ENCODE results near the gene TCP1.
A peak's percentile ranks its signal among the peaks of the same experiment; 100 is the strongest.
"Not testable (repeated sequence)": the region's sequence is repeated elsewhere in the genome, so short reads cannot be mapped to it uniquely, and the experiment has no call there.

The TCP1 gene

DNA sequence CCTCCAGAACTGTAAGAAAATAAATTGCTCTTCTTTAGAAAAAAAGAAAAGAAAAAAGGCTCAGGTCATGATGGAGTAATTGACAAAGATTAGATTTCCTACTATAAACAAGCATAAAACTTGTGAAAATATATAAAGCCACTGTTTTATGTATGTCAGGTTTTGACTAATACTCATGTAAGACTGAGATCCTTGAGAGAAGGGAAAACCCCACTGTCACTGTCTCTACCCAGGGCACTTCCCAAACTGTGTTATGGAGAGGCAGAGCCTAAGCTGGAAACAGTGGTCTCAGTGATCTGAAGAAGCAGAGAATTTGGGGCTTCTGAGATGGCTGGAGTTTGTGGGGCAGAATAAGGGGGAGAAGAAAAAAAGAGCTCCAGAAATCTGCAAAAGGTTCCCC, 19.9 kb downstream of the TCP1 start:
- DNase-seq = no peak

DNA sequence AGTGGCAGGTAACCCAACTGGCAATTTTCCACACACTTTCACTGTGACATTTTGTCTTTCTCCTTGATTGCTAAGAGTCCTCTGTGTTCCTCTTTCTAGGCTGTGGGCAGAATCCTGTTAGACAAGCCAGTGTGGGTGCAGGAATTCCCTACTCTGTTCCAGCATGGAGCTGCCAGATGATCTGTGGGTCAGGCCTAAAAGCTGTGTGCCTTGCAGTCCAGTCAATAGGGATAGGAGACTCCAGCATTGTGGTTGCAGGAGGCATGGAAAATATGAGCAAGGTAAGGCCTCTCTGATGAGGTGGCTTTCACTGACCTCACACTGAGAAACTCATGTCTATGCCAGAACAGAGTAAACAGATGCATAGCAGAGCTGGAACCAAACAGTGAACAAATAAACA, 22.5 kb downstream of the TCP1 start:
- DNase-seq = no peak

DNA sequence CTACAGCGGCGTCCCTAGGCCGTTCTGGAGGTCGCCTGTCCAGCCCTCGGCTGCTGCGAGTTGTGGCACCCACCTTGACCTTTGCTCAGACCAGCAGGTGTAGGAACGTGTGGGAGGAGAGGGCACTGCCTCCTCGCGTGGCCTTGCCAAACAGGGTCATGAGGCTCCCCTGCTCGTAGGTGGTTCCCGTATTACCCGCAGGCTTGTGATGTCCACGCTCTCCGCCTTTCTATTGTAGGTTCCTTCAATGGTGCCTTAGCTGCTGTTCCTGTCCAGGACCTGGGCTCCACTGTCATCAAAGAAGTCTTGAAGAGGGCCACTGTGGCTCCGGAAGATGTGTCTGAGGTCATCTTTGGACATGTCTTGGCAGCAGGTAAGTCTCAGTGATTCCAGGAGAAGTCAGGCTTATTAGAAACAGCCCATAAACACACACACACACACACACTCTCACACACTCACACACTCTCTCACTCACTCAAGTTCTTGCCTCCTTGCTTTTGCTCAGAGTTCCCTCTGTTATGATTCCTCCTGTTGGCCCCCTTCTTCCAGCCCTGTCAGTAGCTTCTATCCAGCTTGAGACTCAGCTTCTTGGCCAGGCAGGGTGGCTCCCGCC, 26.6 kb downstream of the TCP1 start:
- DNase-seq = no peak

DNA sequence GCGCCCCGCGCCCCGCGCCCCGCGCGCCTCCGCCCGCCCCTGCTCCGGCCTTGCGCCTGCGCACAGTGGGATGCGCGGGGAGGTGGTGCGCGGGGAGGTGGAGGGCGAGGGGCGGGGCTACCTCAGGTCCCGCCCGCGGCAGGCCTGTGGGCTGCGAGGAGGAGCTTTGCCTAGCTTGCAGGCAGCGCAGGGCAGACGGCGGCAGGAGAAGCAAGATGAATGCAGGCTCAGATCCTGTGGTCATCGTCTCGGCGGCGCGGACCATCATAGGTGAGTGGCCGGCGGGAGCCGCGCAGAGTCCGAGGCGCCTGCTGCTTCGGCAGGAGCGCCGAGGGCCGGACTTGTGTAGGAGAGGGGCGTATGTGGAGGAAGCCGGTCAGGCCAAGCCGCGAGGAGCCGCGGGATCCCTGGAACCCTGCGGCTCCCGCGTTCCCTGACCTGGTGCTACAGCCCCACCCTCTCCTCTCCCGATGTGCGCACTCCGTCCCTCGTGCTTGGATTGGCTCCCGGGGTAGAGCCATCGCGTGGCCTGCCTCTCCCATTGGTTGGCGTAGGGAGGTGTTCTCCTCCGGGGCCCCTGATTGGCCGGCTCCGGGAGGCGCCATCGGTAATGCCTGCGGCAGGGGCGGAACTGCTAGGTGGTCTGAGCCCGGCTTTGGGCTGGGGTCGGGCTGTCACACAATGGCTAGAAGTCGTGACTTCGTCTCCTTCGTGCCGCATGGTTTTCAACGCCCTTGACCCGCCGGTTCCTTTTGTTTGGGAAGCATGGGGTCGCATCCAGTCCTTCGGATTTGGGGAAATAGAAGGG, 27.3 kb downstream of the TCP1 start, which contains the start of gene ACAT2:
ACAT2 (plus strand) TSS at position 173 of the 808 bp plus-strand sequence; CDS start at position 216, 43 bp downstream.
- DNase-seq = peak; percentile 98

DNA sequence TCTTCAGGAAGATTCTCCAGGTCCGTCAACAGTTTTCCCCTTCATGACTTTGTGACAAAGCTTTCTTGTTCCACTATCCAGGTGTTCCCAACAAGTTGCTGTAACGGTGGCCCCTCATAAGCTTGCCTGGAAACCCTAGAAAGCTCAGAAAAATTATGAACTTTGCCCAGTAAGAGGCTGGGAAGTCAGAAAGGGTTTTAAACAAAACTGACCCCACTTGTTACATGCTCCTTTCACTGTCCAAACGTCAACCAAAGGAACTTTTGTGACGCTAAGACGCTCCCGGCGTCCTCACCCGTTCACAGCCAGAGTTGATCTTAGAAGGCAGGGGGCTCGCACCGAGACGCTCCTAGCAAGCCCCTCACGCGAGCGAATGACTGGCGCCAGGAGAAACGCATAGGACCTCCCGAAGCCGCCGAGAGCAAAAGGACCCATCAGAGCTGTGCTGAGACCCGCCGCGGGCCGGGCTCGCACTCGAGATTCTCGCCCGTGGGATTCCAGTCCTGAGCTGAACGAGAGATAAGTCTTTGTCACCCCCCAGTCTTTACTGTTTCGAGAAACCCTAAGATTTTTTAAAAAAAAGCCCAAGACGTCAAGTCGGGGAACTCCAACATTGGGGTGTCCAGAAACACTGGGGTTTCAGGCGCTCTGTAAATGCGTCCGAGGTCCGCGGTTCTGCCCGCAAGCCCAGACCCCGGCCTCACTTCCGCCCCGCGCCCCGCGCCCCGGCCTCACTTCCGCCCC, 28.1 kb downstream of the TCP1 start:
- peak; percentile 42 for DNase-seq

DNA sequence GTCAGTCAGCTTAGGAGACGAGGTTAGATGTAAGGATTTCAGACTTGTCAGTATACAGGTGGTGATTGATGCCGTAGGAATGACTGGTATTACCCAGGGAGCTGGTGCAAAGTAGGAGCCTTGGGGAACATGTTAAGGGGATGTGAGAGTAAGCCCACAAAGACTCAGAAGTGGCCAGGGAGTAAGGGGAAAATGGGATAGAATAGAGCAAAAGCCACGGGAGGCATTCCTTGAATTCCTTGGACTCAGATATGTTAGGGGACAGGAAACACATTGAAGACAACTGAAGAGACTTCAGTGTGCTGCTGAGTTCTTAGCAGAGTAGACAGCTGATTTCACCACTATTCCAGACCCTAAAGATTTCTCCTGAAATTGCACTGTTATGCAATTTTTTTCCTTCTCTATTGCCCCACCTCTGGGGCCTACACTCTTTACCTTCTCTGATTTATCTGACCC, 28.8 kb downstream of the TCP1 start:
- no peak for DNase-seq

DNA sequence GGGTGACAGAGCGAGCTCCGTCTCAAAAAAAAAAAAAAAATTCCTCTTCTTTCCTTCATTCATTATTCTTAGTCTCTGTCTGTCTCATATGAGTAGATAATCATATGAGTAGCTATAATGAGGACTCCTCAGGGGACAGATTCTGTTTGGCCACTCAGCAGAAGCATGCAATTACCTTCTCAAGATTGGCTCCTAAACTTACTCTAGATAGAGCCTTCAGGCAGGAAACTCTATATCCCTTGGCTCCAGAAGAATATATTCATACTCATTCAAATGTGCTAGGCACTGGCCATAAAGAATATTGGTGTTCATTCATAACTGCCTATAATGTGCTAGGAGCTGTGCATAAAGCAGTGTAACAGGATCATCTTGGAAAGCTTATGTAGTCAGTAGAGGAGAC, 29.8 kb downstream of the TCP1 start:
- DNase-seq = no peak

DNA sequence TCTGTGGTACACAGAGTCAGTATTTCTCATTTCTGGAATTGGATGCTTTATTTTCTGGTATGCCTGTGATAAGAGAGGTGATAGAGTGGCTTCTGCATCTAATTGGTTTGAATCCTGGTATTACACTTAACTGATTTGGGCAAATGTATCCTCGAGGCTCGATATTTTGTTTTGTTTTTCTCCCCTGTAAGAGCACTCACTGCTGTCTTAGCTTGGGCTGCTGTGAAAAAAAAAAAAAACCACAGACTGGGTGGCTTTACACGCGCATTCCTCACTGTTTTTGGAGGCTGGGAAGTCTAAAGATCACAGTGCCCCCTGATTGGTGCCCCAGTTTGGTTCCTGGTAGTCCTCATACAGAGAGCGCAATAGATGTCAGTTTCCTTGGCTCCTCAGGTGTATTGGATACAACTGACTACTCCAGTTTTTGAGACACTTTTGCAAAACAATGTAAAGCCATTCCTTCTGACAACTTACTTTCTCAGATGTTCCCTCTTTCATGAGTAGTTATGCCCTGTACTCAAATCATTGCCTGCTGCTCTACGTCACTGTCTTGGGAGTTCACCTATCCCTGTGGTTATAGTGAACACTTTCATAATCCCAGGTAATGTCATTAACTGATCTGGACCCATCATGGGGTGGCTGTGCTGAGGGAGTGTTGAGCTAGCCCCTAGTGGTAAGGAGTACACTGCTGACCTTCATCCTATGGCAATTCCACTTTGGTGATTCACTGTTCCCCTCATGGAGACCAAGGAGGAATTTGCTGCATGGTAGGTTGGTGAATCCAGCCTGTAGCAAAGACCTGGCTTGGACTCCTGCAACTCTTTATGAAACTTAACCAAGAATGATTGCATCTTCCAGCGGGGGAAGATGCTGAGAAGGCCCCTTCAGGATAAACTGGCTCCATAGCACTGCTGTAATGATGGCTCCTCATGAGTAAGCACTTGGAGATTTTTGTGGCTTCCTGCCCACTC, 31.1 kb downstream of the TCP1 start:
- no peak for DNase-seq

DNA sequence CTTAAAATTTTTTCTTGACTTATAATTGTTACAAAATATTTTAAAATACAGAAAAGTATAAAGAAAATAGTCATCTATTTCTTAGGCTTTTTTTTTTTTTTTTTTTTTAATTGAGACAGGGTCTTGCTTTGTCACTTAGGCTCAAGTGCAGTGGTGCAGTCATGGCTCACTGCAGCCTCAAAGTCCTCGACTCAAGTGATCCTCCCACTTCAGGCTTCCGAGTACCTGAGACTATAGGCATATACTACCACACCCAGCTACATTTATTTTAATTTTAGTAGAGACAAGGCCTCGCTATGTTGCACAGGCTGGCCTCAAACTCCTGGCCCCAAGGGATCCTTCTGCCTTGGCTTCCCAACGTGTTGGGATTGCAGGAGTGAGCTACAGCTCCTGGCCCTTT, 32.9 kb downstream of the TCP1 start:
- no peak for DNase-seq

DNA sequence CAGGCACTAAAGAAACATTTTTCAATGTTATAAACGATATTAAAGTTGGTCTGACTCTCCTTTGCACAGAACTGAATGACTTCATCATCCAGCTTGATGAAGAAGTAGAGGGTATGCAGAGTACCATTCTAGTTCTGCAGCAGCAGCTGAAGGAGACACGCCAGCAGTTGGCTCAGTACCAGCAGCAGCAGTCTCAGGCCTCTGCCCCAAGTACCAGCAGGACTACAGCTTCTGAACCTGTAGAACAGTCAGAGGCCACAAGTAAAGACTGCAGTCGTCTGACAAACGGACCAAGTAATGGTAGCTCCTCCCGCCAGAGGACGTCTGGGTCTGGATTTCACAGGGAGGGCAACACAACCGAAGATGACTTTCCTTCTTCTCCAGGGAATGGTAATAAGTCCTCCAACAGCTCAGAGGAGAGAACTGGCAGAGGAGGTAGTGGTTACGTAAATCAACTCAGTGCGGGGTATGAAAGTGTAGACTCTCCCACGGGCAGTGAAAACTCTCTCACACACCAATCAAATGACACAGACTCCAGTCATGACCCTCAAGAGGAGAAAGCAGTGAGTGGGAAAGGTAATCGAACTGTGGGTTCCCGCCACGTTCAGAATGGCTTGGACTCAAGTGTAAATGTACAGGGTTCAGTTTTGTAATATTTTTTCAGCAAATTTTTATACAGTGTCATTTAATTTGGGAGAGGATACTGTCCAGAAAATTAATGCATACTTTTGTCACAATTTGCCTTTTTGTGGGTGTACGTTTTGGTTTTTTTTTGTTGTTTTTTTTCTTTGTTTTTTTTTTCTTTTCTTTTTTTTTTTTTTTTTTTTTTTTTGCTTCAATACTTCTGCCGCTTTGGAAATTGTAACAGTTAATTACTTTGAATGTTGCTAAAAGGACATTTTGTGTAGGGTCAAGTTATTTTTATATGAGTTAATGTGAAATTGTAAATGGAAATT, 34.2 kb downstream of the TCP1 start:
- no peak for DNase-seq

DNA sequence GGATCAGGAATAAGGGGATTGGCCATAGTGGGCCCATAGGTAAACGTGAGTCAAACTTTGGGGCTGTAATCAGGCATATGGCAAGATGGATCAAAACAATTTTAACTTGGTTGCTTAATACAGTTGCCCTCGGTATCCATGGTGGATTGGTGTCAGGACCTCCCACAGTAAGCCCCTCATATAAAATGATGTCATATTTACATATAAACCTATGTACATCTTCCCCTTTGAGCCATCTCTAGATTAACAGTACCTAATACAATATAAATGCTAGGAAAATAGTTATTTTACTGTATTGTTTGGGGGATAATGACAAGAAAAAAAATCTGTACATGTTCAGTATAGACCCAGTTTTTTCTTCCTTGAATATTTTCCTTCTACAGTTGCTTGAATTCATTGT, 35.0 kb downstream of the TCP1 start:
- no peak for DNase-seq

DNA sequence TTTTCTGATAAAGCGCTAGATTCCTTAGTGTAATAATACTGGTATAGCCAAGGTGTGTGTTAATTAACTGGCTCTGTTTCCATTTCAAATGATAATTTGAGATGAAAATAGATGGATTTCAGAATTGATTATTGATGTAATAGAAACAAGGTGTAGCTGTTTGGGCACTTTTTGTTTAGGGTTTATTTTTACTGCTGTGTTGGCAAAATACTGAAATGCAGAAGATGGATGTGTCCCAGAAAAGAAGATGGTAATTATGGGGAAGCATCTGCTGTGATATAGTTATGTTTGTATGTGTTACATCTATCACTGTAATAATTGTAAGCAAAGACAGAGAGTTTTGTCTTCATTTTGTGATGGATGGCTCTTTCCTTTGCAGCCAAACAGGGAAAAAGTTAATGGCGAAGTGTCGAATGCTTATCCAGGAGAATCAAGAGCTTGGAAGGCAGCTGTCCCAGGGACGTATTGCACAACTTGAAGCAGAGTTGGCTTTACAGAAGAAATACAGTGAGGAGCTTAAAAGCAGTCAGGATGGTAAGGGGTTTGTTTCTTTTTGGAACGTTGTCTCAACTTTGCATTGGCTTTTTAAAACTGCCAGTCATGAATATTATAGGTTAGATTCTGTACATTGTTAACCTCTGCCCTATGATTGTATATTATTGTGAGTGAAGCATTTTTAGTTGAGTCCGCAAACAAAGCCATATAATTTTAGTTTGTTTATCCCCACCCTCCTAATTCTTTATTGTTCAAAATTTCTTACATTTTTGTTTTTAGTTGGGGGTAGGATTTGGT, 36.1 kb downstream of the TCP1 start:
- DNase-seq = no peak

DNA sequence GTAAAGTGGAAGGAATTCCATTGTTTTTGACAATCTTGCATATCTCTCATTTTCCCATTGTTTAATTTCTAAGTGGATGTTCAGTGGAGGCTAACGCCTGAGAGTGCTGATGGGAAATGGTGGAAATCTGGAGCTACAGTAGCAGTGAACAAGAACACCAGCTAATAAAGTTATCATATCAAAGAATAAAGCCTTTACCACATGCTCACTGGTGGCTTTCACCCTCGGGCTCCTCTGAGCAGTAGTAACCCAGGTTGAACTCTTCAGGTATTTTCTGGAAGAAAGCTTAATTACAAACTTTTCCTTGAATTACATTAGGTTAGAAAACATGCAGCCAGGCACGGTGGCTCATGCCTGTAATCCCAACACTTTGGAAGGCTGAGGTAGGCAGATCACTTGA, 38.0 kb downstream of the TCP1 start:
- no peak for DNase-seq

DNA sequence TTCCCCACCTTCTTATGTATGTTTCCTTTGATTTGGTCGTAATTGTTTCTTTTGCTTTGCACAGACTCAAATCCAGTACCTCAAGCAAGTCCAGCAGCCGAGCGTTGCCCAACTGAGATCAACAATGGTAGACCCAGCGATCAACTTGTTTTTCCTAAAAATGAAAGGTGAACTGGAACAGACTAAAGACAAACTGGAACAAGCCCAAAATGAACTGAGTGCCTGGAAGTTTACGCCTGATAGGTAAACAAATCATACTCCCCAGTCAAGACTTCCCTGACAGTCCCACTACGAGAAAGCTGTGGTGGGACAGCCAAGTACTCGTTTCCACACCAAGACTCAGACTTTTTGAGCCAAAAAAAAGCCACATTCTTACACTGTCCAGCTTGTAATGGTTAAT, 41.3 kb downstream of the TCP1 start:
- not testable (repeated sequence) for DNase-seq

DNA sequence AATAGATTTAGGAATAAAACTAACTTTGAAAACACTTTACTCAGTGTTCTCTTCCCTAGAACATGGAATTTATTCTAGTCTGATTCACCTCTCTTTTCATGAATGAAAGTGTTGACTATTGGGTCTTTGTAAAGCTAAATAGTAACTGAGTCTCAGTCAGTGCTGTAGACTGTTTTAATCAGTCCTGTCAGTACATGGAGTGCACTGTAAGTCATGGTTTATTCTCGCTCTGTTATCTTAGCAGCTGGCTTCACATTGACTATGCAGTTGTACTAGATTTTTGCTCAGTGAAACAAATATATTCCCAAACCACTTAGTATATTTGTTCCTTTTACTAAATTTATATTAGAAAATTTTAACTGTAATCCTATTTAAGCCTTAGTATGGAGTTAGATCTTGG, 42.6 kb downstream of the TCP1 start:
- DNase-seq = no peak

DNA sequence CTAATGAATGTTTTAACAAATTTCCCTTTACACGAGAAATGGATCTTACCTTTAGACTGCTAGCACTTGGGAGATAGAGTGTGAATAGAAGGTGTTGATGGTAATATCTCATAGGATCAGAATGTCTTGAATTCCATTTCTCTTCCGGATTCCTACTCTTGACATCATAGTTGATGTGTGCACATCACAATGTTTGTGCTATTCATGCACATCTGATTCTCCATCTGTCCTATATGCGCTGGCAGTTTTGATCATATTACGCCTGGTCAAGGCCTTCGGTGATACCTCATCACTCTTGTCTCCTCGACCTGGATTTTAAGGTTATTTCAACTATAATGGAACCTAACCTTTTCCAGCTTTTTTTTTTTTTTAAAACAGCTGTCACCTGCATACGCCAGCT, 44.3 kb downstream of the TCP1 start:
- no peak for DNase-seq

DNA sequence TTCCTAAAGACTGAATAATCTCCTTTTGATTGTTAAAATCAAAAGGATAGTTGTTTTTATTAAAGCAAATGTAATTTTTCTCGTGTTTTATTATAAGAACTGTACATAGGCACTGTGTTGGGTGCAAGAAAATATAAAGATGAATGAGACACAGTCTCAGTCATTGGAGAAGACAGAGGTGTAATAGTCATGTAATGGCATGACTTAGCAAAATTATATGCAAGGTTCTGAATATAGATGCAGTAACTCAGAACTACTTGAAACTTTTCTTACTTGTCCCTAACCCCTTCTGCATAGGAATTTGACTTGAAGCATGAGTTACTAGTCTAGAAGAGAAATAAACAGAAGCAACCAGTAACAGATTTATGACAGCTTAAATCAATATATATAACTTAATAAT, 47.2 kb downstream of the TCP1 start:
- DNase-seq = no peak

DNA sequence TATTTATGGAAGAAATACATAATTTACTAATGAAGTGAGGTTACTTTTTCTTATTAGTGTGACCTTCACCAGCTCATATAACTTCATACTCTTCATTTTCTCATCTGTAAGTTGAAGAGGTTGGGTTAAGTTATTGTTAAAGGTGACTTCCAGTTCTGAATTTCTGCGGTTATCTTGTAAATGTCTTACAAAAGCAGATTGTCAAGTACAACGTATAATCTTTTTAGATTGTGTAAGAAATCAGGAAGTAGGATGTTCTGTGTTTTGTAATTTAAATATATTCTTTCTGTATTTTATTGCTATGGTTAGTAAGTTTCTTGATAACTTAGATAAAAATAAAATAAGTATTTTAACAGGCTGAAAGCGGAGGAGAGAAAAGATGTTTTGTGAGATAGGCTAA, 50.1 kb downstream of the TCP1 start:
- no peak for DNase-seq

DNA sequence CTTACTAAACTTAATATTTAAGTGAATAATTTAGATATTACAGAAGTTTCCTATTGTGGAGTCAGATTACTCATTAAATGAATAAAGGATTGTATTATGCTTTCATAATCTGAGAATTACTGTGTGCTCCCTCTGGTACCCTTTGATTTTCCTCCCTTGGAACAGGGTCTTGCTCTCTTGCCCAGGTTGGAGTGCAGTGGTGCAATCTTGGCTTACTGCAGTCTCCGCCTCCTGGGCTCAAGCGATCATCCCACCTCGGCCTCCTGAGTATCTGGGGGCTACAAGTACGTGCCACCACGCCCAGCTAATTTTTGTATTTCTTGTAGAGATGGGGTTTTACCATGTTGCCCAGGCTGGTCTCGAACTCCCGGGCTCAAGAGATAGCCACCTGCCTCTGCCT, 52.5 kb downstream of the TCP1 start:
- DNase-seq = no peak

DNA sequence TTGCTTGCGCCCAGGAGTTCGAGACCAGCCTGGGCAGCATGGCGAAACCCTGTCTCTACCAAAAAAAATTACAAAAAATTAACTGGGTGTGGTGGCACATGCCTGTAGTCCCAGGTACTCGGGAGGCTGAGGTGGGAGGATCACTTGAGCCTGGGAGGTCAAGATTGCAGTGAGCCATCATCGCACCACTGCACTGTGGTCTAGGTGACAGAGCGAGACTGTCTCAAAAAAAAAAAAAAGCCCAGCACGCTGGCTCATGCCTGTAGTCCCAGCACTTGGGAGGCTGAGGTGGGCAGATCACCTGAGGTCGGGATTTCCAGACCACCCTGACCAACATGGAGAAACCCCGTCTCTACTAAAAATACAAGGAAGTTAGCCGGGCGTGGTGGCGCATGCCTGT, 56.0 kb downstream of the TCP1 start:
- DNase-seq = not testable (repeated sequence)

DNA sequence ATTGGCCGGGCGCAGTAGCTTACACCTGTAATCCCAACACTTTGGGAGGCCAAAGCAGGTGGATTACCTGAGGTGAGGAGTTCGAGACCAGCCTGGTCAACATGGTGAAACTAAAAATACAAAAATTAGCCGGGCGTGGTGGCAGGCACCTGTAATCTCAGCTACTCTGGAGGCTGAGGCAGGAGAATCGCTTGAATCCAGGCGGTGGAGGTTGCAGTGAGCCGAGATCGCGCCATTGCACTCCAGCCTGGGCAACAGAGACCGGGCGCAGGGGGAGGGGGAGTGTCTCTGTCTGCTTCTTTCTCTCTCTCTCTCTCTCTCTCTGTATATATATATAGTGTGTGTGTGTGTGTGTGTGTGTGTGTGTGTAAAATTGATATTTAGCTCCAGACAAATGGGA, 56.9 kb downstream of the TCP1 start:
- not testable (repeated sequence) for DNase-seq
